SK-N-MC (cell line): ENCODE measurements around the gene ASIC3.
A peak's percentile ranks its signal among the peaks of the same experiment; 100 is the strongest.

Experiments
- DNase-seq: peaks from one replicate; pipeline ENCODE4 v3.0.0-alpha.2; 2011; ENCODE audit warnings: low read depth, low spot score
- H3K27ac ChIP-seq: fragments of 200-600 bp; sonication (generic); 2 replicates; pipeline ENCODE4 v1.5.1; 2016; ENCODE audit warnings: mixed run types
- H3K36me3 ChIP-seq: fragments of 200-600 bp; sonication (generic); 2 replicates; pipeline ENCODE4 v1.6.1; 2017; ENCODE audit warnings: antibody characterized with exemption, low read length, mixed read lengths; ENCODE audit not compliant: insufficient read depth
- H3K4me3 ChIP-seq: fragments of 200-600 bp; sonication (generic); 2 replicates; pipeline ENCODE4 v1.5.1; 2016
- H3K9ac ChIP-seq: fragments of 200-600 bp; sonication (generic); 2 replicates; pipeline ENCODE4 v1.8.0; 2017; ENCODE audit warnings: mixed run types, mixed read lengths; ENCODE audit not compliant: insufficient read length
- H3K9me3 ChIP-seq: fragments of 200-600 bp; sonication (generic); 2 replicates; pipeline ENCODE4 v1.6.1; 2017; ENCODE audit warnings: low read depth, mild to moderate bottlenecking, antibody characterized with exemption, low read length, moderate library complexity, mixed read lengths
- EZH2 ChIP-seq: fragments of 200-600 bp; sonication (generic); IDR thresholded peaks from one replicate; pipeline ENCODE4 v1.6.1; 2017; ENCODE audit warnings: antibody characterized with exemption
- FOXP2 ChIP-seq: optimal IDR thresholded peaks from 2 replicates; pipeline ENCODE3; 2011; ENCODE audit warnings: mild to moderate bottlenecking, moderate library complexity; ENCODE audit not compliant: insufficient read depth; ENCODE audit errors: extremely low read length, control extremely low read depth
- POLR2AphosphoS5 ChIP-seq: IDR thresholded peaks from 2 replicates; pipeline ENCODE4 v1.6.1; 2012; ENCODE audit warnings: mild to moderate bottlenecking, low read depth, low read length, borderline replicate concordance

The ASIC3 gene

DNA sequence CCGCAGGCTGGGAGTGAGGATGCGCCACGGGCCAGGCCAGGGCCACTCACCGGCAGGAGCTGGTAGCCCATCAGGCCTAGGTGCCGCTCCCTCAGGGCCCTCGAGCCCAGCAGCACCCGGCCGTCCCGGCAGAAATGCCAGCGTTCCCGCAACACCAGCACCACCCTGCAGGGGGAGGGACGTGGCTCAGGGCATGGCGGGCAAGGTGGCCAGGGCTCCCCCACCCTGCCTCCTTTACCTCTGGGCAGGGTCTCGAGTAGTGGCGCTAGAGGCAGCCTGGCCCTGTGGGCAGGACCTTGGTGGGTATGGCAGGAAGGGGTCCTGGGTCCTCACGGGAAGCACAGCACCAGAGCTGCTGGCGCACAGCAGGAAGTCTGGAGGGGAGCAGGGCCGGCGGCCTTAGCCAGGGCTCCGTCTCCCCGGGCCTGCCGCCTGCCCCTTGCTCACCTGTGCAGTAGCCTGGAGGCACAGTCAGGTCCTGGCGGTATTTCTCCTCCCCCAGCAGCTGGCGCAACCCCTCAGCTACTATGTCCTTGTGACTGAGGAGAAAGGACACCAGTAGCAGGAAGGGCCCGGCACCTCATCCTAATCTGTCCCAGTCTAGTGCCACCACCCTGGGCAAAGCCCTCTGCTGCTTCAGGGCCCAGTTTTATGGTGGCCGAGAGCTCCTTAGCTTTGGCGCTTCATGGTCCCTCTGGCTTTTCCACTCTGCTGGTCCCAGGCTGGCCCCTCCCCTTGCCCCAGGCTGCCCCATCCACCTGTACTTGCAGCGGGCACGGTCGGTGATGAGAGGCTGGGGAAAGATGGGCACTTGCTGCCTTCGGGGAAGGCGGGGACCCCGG lies 28.8 kb downstream of the ASIC3 start:
- TF ChIP-seq POLR2AphosphoS5 (no peak; the same call in 1 of the 2 replicates), FOXP2 (no peak), EZH2 (no peak)
- Histone ChIP-seq H3K27ac (no peak overlapping the region), H3K9ac (no peak overlapping the region), H3K9me3 (no peaks in the 10 kb centered on the region), H3K4me3 (no peak overlapping the region), H3K36me3 (peaks cover 25% of the 10 kb centered on the region; the same call in 1 of the 2 replicates)
- no peak for DNase-seq

DNA sequence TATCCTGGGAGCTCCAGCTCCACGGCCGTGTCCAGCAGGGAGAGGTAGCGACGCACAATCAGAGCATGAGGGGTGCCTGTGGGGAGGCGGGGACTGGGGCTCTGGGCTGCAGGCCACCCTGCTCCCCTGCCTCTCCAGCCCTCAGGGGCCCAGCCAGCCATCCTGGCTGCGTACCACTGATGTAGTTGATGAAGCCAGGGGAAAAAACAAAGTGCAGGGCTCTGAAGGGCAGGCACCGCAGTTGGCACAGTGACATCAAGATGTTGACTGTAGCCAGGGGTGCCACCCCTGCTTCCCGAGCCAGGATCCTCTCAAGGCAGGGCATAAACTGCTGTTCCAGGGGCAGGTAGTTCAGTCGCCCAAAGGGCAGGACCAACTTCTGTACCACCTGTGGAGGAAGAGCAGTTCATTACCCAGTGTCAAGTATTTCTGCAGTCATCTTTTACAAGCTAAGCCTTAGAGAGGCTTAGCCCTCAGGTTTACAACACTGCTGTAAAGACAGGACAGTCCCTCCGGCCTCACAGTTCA lies 29.4 kb downstream of the ASIC3 start:
- H3K4me3 ChIP-seq, result no peak overlapping the region
- no peak for TF ChIP-seq FOXP2
- 0 out of 2 replicates have a peak, but pooled peaks have one; percentile 17 for TF ChIP-seq POLR2AphosphoS5
- no peaks in the 10 kb centered on the region for H3K9me3 ChIP-seq
- H3K27ac ChIP-seq, result peak overlapping the region; percentile 42; the same call in 1 of the 2 replicates
- peaks cover 22% of the 10 kb centered on the region; the same call in 1 of the 2 replicates for H3K36me3 ChIP-seq
- no peak overlapping the region for H3K9ac ChIP-seq
- DNase-seq, result no peak

DNA sequence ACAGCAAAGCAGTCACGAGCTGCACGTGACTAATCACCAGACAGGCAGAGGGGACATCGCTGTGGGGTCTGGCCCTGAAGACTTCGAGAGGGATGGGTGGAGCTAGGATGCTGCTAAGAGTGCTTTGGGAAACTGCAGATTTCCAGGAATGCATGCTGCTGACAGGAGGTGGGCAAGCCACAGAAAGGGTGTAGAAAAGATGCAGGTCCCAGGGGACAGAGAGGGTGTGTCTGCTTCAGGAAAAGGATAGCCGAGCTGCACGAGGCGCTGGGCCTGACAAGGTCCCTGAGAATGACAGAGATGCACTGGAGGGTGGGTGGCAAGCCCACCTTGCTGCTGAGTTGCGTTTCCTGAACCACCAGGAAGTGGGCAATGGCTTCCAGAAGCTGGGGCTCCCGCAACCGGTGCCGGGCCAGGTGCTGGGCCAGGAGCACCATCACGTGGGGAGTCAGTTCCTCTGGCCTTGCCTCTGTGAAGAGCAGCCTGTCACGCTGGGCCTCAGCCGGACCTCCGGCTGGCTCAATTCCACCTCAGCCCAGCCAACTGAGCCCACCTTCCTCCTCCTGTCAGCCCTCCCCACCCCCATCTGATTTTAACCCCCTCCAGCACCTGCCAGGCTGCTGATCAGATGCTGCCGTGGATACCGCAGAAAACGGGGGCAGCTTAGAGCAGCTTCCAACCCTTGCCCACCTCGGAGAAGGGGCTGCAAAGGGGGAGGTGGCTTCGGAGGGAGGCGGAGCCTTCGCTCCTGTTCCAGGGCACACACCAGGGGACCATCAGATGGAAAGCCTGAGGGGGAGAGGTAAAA lies 30.1 kb downstream of the ASIC3 start:
- Histone ChIP-seq H3K36me3 (peaks cover 22% of the 10 kb centered on the region; the same call in 1 of the 2 replicates), H3K4me3 (no peak overlapping the region; the same call in 1 of the 2 replicates), H3K9ac (no peak overlapping the region), H3K9me3 (no peaks in the 10 kb centered on the region), H3K27ac (peak overlapping the region; percentile 42; the same call in 1 of the 2 replicates)
- no peak for DNase-seq
- TF ChIP-seq FOXP2 (no peak), POLR2AphosphoS5 (peak; percentile 41; the same call in 1 of the 2 replicates)

- Histone ChIP-seq H3K36me3 (peaks cover 14% of the 10 kb centered on the region; the same call in 1 of the 2 replicates), H3K27ac (no peak overlapping the region), H3K9ac (peak overlapping the region; percentile 97), H3K9me3 (no peaks in the 10 kb centered on the region), H3K4me3 (peak overlapping the region; percentile 97)
- DNase-seq, result no peak
- TF ChIP-seq FOXP2, result no peak
- no peak for TF ChIP-seq EZH2
- TF ChIP-seq POLR2AphosphoS5, result no peak
These were observed 31.0 kb downstream of the ASIC3 start for GRCh38 chr7:151079199-151079910.

- Histone ChIP-seq H3K27ac (peak overlapping the region; percentile 83), H3K4me3 (peak overlapping the region; percentile 97), H3K9ac (peak overlapping the region; percentile 97), H3K36me3 (peaks cover 9% of the 10 kb centered on the region; the same call in 1 of the 2 replicates), H3K9me3 (no peaks in the 10 kb centered on the region)
- DNase-seq, result no peak
- TF ChIP-seq POLR2AphosphoS5 (no peak), FOXP2 (no peak), EZH2 (no peak)
These were observed 31.8 kb downstream of the ASIC3 start for GRCh38 chr7:151080067-151080521.

GRCh38 chr7:151080522-151081169 lies 32.3 kb downstream of the ASIC3 start, which contains the start of gene FASTK:
FASTK (minus strand) TSS chr7:151080809; CDS start chr7:151080766, 43 bp downstream.
- peak within 1 kb of the TSS; percentile 97 for H3K9ac ChIP-seq
- peak within 1 kb of the TSS; percentile 83 for H3K27ac ChIP-seq
- H3K4me3 ChIP-seq, result peak within 1 kb of the TSS; percentile 97
- H3K36me3 ChIP-seq, result peaks cover 7% of the 10 kb centered on the region; the same call in 1 of the 2 replicates
- TF ChIP-seq EZH2, result no peak
- peak; percentile 92 for TF ChIP-seq POLR2AphosphoS5
- peak; percentile 67 for TF ChIP-seq FOXP2
- DNase-seq, result no peak
- H3K9me3 ChIP-seq, result no peaks in the 10 kb centered on the region

- peak overlapping the region; percentile 83 for H3K27ac ChIP-seq
- DNase-seq, result no peak
- TF ChIP-seq EZH2, result no peak
- no peak for TF ChIP-seq FOXP2
- TF ChIP-seq POLR2AphosphoS5, result no peak
- H3K9me3 ChIP-seq, result no peaks in the 10 kb centered on the region
- H3K4me3 ChIP-seq, result peak overlapping the region; percentile 97
- H3K9ac ChIP-seq, result peak overlapping the region; percentile 97
- H3K36me3 ChIP-seq, result no peaks in the 10 kb centered on the region; the same call in 1 of the 2 replicates
These were observed 33.1 kb downstream of the ASIC3 start for GRCh38 chr7:151081170-151082101.
